SJSA1 (cell line): Measurements from ENCODE around the gene TRIM56. TPM values are rescaled to one million over a fixed set of nuclear protein-coding genes. Genes with fewer than 3 reads are reported as not detected.

ENCODE experiments used
- DNase-seq, 2 experiments: peaks; one replicate each; pipeline ENCODE4 v3.0.0-alpha.2; 2015 to 2020; ENCODE audit warnings: low spot score in 2 of 2, low read depth in 1 of 2
- H3K27ac ChIP-seq: fragments of 250-450 bp; sonication (Bioruptor Pico); 2 replicates; pipeline ENCODE4 v1.5.1; 2020; ENCODE audit warnings: mild to moderate bottlenecking, moderate library complexity
- H3K27me3 ChIP-seq: fragments of 250-450 bp; sonication (Bioruptor Pico); replicated peaks from 2 replicates; pipeline ENCODE4 v1.5.1; 2020; ENCODE audit warnings: mild to moderate bottlenecking, moderate library complexity
- H3K36me3 ChIP-seq: fragments of 250-450 bp; sonication (Bioruptor Pico); 2 replicates; pipeline ENCODE4 v1.5.1; 2020; ENCODE audit warnings: mild to moderate bottlenecking
- H3K4me1 ChIP-seq: fragments of 250-450 bp; sonication (Bioruptor Pico); replicated peaks from 2 replicates; pipeline ENCODE4 v1.6.1; 2021; ENCODE audit warnings: mild to moderate bottlenecking
- H3K4me3 ChIP-seq: fragments of 250-450 bp; sonication (Bioruptor Pico); 2 replicates; pipeline ENCODE4 v1.5.1; 2020; ENCODE audit warnings: mild to moderate bottlenecking
- H3K9me3 ChIP-seq: fragments of 250-450 bp; sonication (Bioruptor Pico); replicated peaks from 2 replicates; pipeline ENCODE4 v1.5.1; 2020; ENCODE audit warnings: mild to moderate bottlenecking
- total RNA-seq: library from RNA; depleted of rRNA; stranded (reverse); fragments of >200 nt; shearing (Covaris generic); gene quantifications from 2 replicates; pipeline ENCODE4 v1.2.3, GENCODE V29; 2014; rRNA removed

TRIM56 gene
- total RNA-seq, 1 experiment from 2014 or later: 10.3 TPM

- Histone ChIP-seq H3K4me1 (peaks cover 40% of the 10 kb centered on the region), H3K4me3 (peak overlapping the region; percentile 13), H3K27me3 (no peaks in the 10 kb centered on the region), H3K36me3 (peaks cover 24% of the 10 kb centered on the region), H3K27ac (peak overlapping the region; percentile 94), H3K9me3 (no peaks in the 10 kb centered on the region)
- peak; percentile 97 for DNase-seq
Measured at GRCh38 chr7:101138213-101138870, 53.1 kb downstream of the TRIM56 start.

GRCh38 chr7:101140339-101140699 is 55.0 kb downstream of the TRIM56 start:
- peaks cover 19% of the 10 kb centered on the region for H3K36me3 ChIP-seq
- DNase-seq: no peak

GRCh38 chr7:101140746-101141382 is 55.6 kb downstream of the TRIM56 start:
- H3K36me3 ChIP-seq: peaks cover 14% of the 10 kb centered on the region
- peaks cover 36% of the 10 kb centered on the region for H3K4me1 ChIP-seq
- H3K27ac ChIP-seq: no peak overlapping the region
- H3K4me3 ChIP-seq: no peak overlapping the region
- no peaks in the 10 kb centered on the region for H3K27me3 ChIP-seq
- H3K9me3 ChIP-seq: no peaks in the 10 kb centered on the region
- no peak for DNase-seq

More at GRCh38 chr7:101140339-101140699, 55.0 kb downstream of the TRIM56 start:
- Histone ChIP-seq H3K4me1 (peaks cover 36% of the 10 kb centered on the region), H3K27ac (no peak overlapping the region), H3K9me3 (no peaks in the 10 kb centered on the region), H3K4me3 (no peak overlapping the region), H3K27me3 (no peaks in the 10 kb centered on the region)

Other genes starting within 250 kb of the TRIM56 start
- 15.2 and 17.8 TPM in 2 replicates for gene SLC12A9, start 232.8 kb upstream of the TRIM56 start, total RNA-seq
- gene TRIP6, start 218.1 kb upstream of the TRIM56 start, total RNA-seq: 88.0 and 95.9 TPM in 2 replicates
- 64.4 and 76.2 TPM in 2 replicates for gene SRRT, start 210.4 kb upstream of the TRIM56 start, total RNA-seq
- gene UFSP1, start 195.8 kb upstream of the TRIM56 start, total RNA-seq: 3.1 and 3.7 TPM in 2 replicates
- 0.16 TPM in 1 of 2 replicates, not detected in the other for gene ACHE, start 189.6 kb upstream of the TRIM56 start, total RNA-seq
- not detected in 2 replicates for gene MUC3A, start 135.9 kb upstream of the TRIM56 start, total RNA-seq
- not detected in 2 replicates for gene MUC12, start 115.9 kb upstream of the TRIM56 start, total RNA-seq
- not detected in 2 replicates for gene MUC17, start 65.4 kb upstream of the TRIM56 start, total RNA-seq
- gene SERPINE1, start 41.6 kb downstream of the TRIM56 start, total RNA-seq: 21.8 and 25.6 TPM in 2 replicates
- gene AP1S1, start 69.0 kb downstream of the TRIM56 start, total RNA-seq: 98.4 and 119 TPM in 2 replicates
- not detected in 2 replicates for gene VGF, start 80.1 kb downstream of the TRIM56 start, total RNA-seq
- not detected in 2 replicates for gene NAT16, start 94.8 kb downstream of the TRIM56 start, total RNA-seq
- not detected in 2 replicates for gene MOGAT3, start 115.6 kb downstream of the TRIM56 start, total RNA-seq
- gene PLOD3, start 132.1 kb downstream of the TRIM56 start, total RNA-seq: 71.3 and 88.2 TPM in 2 replicates
- 108 and 141 TPM in 2 replicates for gene ZNHIT1, start 132.7 kb downstream of the TRIM56 start, total RNA-seq
- 0.72 and 2.1 TPM in 2 replicates for gene CLDN15, start 152.3 kb downstream of the TRIM56 start, total RNA-seq
- gene FIS1, start 159.6 kb downstream of the TRIM56 start, total RNA-seq: 132 and 162 TPM in 2 replicates
- 20.9 and 50.3 TPM in 2 replicates for gene IFT22, start 236.3 kb downstream of the TRIM56 start, total RNA-seq